Measurements from ENCODE around the gene AGAP1. TPM values are rescaled to one million over a fixed set of nuclear protein-coding genes. Genes with fewer than 3 reads are reported as not detected.
A peak's percentile ranks its signal among the peaks of the same experiment; 100 is the strongest.

Gene AGAP1
- total RNA-seq, 1 experiment from 2014 or later: 25.8 TPM

- H2BK15ac ChIP-seq (ENCODE audit: low read depth, low read length): no peak overlapping the region
- no peak overlapping the region for H2AFZ ChIP-seq (ENCODE audit: low read length)
- no peak overlapping the region for H3K23ac ChIP-seq (ENCODE audit: insufficient read length, low read depth, low read length)
- H3K27me3 Mint-ChIP-seq (ENCODE audit: low read depth): peaks cover 20% of the 10 kb centered on the region
- H3K9me3 Mint-ChIP-seq: peaks cover 0 to 3% of the 10 kb centered on the region in 2 experiments; a peak in 1 of 5 replicates
- peaks cover 29% of the 10 kb centered on the region for H3K4me1 ChIP-seq (ENCODE audit: insufficient read depth, low read length)
- H2BK12ac ChIP-seq (ENCODE audit: insufficient read length, low read depth, low read length): no peak overlapping the region
- WGBS (ENCODE audit: extremely low coverage, insufficient read length, low lambda C conversion rate): no CpG with 5 or more reads among the region's 8 CpGs
- H3K4me3 Mint-ChIP-seq: 0 out of 5 replicates have a peak overlapping the region, but pooled peaks of 1 of the 2 experiments have one; percentile 13
- H2BK120ac ChIP-seq (ENCODE audit: low read depth, low read length, poor library complexity, severe bottlenecking): no peak overlapping the region
- no peak overlapping the region for H2BK5ac ChIP-seq (ENCODE audit: insufficient read length, low read length)
- H3K14ac ChIP-seq (ENCODE audit: insufficient read depth, low read length): no peak overlapping the region
- no peak overlapping the region for H4K5ac ChIP-seq (ENCODE audit: insufficient read length, low read depth, low read length)
- H3K56ac ChIP-seq (ENCODE audit: insufficient read length, low read depth, low read length): no peak overlapping the region
- no peak overlapping the region for H3K4me2 ChIP-seq (ENCODE audit: insufficient read depth, insufficient read length, low read length)
- no peak overlapping the region for H4K91ac ChIP-seq (ENCODE audit: insufficient read length, low read depth, low read length)
- H4K20me1 ChIP-seq (ENCODE audit: control insufficient read depth, insufficient read depth, insufficient read length): no peaks in the 10 kb centered on the region
- H3K9me3 ChIP-seq (ENCODE audit: control insufficient read depth, low read depth, low read length): no peaks in the 10 kb centered on the region
- peaks cover 0 to 6% (median 1%) of the 10 kb centered on the region in 3 experiments; a peak in 3 of 7 replicates for H3K36me3 Mint-ChIP-seq (ENCODE audit: insufficient read depth in 1 of 3, low read depth in 3 of 3)
- peaks cover 53 to 54% of the 10 kb centered on the region in 2 experiments for H3K4me1 Mint-ChIP-seq
- no peak overlapping the region for H3K27ac ChIP-seq (ENCODE audit: insufficient read length, low read depth, low read length)
- TF ChIP-seq CTCF (conservative IDR thresholded peaks at IDR 0.05): no peak
- no peak overlapping the region for H3K4ac ChIP-seq (ENCODE audit: low read depth, low read length)
- H3K23me2 ChIP-seq (ENCODE audit: insufficient read length, low read depth, low read length, poor library complexity, severe bottlenecking): no peaks in the 10 kb centered on the region
- H3T11ph ChIP-seq (ENCODE audit: low read length): no peak overlapping the region
- H3K18ac ChIP-seq (ENCODE audit: insufficient read length, low read depth, low read length): no peak overlapping the region
- no peak overlapping the region for H3K27ac Mint-ChIP-seq
- no peak overlapping the region for H3K9ac ChIP-seq (ENCODE audit: extremely low read depth, insufficient read length, low read length)
- no peaks in the 10 kb centered on the region for H3K79me1 ChIP-seq (ENCODE audit: insufficient read depth, low read depth, low read length, poor library complexity, severe bottlenecking)
- H3K27me3 ChIP-seq (ENCODE audit: insufficient read depth, low read length): no peaks in the 10 kb centered on the region
- no peaks in the 10 kb centered on the region for H3K79me2 ChIP-seq (ENCODE audit: insufficient read depth, low read length)
- H2BK20ac ChIP-seq (ENCODE audit: low read depth, low read length, poor library complexity, severe bottlenecking): no peak overlapping the region
- no peak for DNase-seq
- no peak overlapping the region for H2AK5ac ChIP-seq (ENCODE audit: insufficient read length, low read length)
- no peak overlapping the region for H4K8ac ChIP-seq (replicated peaks; ENCODE audit: insufficient read length, low read depth, low read length)
These were observed 590.1 kb downstream of the AGAP1 start for GRCh38 chr2:236083934-236084333.

Measured in H9 (cell line).